Hepatocyte (in vitro differentiated cells): Measurements from ENCODE around the gene KCNMA1.

ENCODE experiments used
- CTCF ChIP-seq: fragments of 200-600 bp; sonication (generic); IDR thresholded peaks from 2 replicates; pipeline ENCODE4 v1.5.1; 2016; ENCODE audit warnings: antibody characterized with exemption, mild to moderate bottlenecking; ENCODE audit not compliant: poor library complexity
- EZH2 ChIP-seq: fragments of 200-600 bp; sonication (generic); IDR thresholded peaks from 2 replicates; pipeline ENCODE4 v1.6.1; 2016; ENCODE audit warnings: antibody characterized with exemption, mild to moderate bottlenecking, borderline replicate concordance
- EZH2phosphoT487 ChIP-seq: fragments of 200-600 bp; sonication (generic); IDR thresholded peaks from one replicate; pipeline ENCODE4 v1.6.1; 2018; ENCODE audit warnings: antibody characterized with exemption, mild to moderate bottlenecking, low read depth, moderate library complexity; ENCODE audit not compliant: unreplicated experiment, severe bottlenecking

GRCh38 chr10:77606751-77607150 lies 30.9 kb downstream of the KCNMA1 start:
- TF ChIP-seq EZH2 (no peak), CTCF (no peak), EZH2phosphoT487 (no peak)
